GM12865 (cell line): ENCODE measurements around the gene SOAT1.
"Not testable (repeated sequence)": the region's sequence is repeated elsewhere in the genome, so short reads cannot be mapped to it uniquely, and the experiment has no call there.

Experiments
- DNase-seq: peaks from one replicate; pipeline ENCODE4 v3.0.0; 2010; ENCODE audit warnings: low read depth
- H3K4me3 ChIP-seq: 2 replicates; pipeline ENCODE4 v1.5.1; 2011; ENCODE audit warnings: mild to moderate bottlenecking, low read depth, low read length, control low read depth
- TF ChIP-seq, protein P1 (sequence below): IDR thresholded peaks from 2 replicates; pipeline ENCODE4 v1.5.1; 2011; ENCODE audit warnings: low read length, control low read depth, low read depth, inconsistent platforms; ENCODE audit not compliant: insufficient read depth; ENCODE audit errors: missing control alignments

The SOAT1 gene

DNA sequence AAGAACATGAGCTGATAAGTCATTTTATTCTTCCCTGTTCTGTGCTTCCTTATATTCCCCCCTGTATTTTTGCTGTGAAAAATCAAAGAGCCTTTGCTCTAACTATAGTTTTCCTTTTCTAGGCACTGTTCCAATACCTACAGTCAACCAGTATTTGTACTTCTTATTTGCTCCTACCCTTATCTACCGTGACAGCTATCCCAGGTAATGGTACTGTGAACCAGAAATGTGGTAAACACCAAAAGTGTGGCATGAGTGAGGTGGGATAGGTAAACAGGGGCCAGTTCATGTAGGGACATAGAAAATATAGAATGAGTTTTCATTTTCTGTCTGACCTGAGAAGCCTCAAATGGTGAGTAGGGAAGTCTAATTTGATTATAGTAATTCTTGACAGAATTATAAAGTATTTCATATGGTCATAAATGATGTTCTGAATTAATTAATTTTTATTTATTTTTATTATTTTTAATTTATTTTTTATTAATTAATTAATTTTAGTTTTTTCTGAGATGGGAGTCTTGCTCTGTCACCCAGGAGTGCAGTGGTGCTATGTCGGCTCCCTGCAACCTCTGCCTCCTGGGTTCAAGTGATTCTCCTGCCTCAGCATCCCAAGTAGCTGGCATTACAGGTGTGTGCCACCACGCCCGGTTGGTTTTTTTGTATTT lies 49.3 kb downstream of the SOAT1 start:
- TF ChIP-seq, protein P1, sequence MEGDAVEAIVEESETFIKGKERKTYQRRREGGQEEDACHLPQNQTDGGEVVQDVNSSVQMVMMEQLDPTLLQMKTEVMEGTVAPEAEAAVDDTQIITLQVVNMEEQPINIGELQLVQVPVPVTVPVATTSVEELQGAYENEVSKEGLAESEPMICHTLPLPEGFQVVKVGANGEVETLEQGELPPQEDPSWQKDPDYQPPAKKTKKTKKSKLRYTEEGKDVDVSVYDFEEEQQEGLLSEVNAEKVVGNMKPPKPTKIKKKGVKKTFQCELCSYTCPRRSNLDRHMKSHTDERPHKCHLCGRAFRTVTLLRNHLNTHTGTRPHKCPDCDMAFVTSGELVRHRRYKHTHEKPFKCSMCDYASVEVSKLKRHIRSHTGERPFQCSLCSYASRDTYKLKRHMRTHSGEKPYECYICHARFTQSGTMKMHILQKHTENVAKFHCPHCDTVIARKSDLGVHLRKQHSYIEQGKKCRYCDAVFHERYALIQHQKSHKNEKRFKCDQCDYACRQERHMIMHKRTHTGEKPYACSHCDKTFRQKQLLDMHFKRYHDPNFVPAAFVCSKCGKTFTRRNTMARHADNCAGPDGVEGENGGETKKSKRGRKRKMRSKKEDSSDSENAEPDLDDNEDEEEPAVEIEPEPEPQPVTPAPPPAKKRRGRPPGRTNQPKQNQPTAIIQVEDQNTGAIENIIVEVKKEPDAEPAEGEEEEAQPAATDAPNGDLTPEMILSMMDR: no peak
- no peak for DNase-seq
- H3K4me3 ChIP-seq: no peak overlapping the region

- TF ChIP-seq, protein P1: no peak
- DNase-seq: no peak
- H3K4me3 ChIP-seq: no peak overlapping the region
Measured at GRCh38 chr1:179351281-179351680, 57.7 kb downstream of the SOAT1 start.

DNA sequence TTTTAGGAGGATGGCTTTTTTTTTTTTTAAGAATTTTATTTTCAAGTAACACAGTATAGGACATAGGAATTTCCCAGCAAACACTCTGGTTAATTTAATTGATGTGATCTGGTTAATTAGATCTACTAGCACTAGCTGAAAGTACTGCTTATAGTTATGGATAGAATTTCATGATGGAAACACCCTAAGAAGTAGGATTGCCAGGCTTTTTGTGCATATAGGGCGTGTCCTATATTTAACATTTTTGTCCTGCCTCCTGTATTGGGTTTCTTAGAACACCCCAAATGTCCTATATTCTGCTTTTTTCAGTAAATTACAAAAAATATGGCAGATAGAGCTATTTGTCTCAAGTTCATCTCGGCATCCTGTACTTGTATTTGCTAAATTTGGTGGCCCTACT lies 58.6 kb downstream of the SOAT1 start:
- TF ChIP-seq, protein P1: no peak
- no peak for DNase-seq
- H3K4me3 ChIP-seq: no peak overlapping the region

- TF ChIP-seq, protein P1: no peak
- no peak overlapping the region for H3K4me3 ChIP-seq
- no peak for DNase-seq
Measured at GRCh38 chr1:179353546-179353945, 59.9 kb downstream of the SOAT1 start.

GRCh38 chr1:179361631-179362030 lies 68.0 kb downstream of the SOAT1 start:
- not testable (repeated sequence) for H3K4me3 ChIP-seq, DNase-seq

GRCh38 chr1:179365342-179366092 lies 71.9 kb downstream of the SOAT1 start, which contains the start of gene AXDND1:
TSS of gene AXDND1 (plus strand) at chr1:179365971. CDS start at chr1:179366510, 539 bp downstream.
- peak within 1 kb of the TSS; percentile 81 for H3K4me3 ChIP-seq
- TF ChIP-seq, protein P1: no peak
- peak; percentile 91 for DNase-seq

DNA sequence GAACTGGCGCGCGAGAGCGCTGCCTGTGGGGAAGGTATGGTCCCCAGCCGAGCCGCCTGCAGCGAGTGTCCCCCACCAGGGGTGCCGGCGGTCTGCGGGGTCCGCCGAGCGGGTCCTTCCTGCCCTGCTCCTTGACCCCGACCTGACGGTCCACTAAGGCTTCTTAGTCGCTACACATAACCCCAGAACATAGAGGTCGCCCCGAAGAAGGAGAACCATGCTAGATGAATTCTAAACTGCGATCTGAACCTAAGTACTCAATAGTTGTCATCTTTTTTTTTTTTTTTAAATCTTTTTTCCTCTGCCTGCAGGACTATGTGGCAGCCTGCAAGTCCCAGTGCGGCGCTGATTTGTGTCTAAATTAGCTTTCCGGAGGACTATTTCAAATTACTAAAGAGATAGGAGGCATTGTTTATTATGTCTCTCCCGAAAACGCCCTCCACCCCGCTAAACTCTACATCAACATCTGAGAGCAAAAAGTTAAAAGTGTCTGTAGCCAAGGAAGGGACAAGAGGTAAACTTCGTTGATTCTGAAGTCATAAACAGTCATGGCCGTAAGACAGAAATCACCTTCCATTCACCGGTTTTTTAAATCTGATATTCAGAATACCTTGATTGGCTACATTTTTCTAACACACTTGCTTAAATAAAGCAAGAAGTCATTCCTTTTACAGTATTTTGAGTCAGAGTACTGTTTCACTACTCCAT lies 72.7 kb downstream of the SOAT1 start:
- peak overlapping the region; percentile 81 for H3K4me3 ChIP-seq
- no peak for DNase-seq
- TF ChIP-seq, protein P1: no peak
